ENCODE data around the gene MT1A.

MT1A gene

GRCh38 chr16:56679818-56680217 is 41.4 kb downstream of the MT1A start:
- Mint-ChIP-seq H3K36me3 (ENCODE audit: low read depth) (peaks cover 3% of the 10 kb centered on the region), H3K27ac (no peak overlapping the region), H3K27me3 (ENCODE audit: low read depth) (peaks cover 78% of the 10 kb centered on the region), H3K4me3 (no peak overlapping the region), H3K4me1 (peaks cover 24% of the 10 kb centered on the region), H3K9me3 (peaks cover 2% of the 10 kb centered on the region)
- TF ChIP-seq CTCF (IDR thresholded peaks at IDR 0.05; ENCODE audit: unreplicated experiment in 3 of 3): no peak

DNA sequence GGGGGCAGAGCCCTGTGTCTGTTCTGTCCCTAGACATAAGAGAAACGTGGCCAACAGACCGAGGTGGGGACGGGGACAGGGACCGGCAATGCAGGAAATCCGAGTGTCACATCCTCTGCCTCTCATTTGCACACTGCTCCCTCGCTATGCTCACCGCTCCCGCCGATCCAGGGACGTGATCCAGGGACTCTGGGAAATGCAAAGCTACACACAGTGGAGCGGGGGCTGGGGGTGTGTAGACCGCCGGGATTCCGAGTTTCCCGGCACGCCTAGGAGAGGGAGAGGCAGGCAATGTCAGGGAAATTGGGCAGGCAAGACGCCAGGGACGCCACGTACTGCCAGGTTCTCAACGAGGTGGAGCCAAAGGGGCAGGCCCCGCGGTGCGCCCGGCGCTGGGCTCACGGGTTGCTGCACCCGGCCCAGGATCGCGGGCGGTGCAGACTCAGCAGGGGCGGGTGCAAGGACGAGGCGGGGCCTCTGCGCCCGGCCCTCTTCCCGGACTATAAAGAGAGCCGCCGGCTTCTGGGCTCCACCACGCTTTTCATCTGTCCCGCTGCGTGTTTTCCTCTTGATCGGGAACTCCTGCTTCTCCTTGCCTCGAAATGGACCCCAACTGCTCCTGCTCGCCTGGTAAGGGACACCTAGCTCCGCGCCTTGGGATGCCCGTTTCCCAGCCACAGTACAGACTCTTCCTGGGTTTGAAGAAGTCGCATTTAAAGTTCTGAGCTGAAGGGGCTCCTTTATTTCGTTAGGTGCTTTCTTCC is 43.7 kb downstream of the MT1A start, which contains the start of gene MT1X:
MT1X (plus strand) TSS at position 532 of the 764 bp plus-strand sequence; CDS start at position 603, 71 bp downstream.
- H3K27ac Mint-ChIP-seq: peak within 1 kb of the TSS; percentile 66 to 92 (median 84)
- peak within 1 kb of the TSS; percentile 90 to 94 (median 92) for H3K4me3 Mint-ChIP-seq
- H3K27me3 Mint-ChIP-seq (ENCODE audit: low read depth): peaks cover 59% of the 10 kb centered on the region
- peaks cover 15% of the 10 kb centered on the region for H3K4me1 Mint-ChIP-seq
- TF ChIP-seq CTCF (IDR thresholded peaks at IDR 0.05; ENCODE audit: unreplicated experiment in 3 of 3): no peak
- H3K36me3 Mint-ChIP-seq (ENCODE audit: low read depth): peaks cover 7% of the 10 kb centered on the region
- H3K9me3 Mint-ChIP-seq: peaks cover 11% of the 10 kb centered on the region

- Mint-ChIP-seq H3K36me3 (ENCODE audit: low read depth) (peaks cover 7% of the 10 kb centered on the region), H3K27me3 (ENCODE audit: low read depth) (peaks cover 51% of the 10 kb centered on the region), H3K27ac (peak overlapping the region in 2 of 3 experiments; percentile 64 to 92), H3K9me3 (peaks cover 14% of the 10 kb centered on the region), H3K4me1 (peaks cover 15% of the 10 kb centered on the region), H3K4me3 (peak overlapping the region; percentile 90 to 94 (median 92))
- TF ChIP-seq CTCF (IDR thresholded peaks at IDR 0.05; ENCODE audit: unreplicated experiment in 3 of 3): no peak
Observed at GRCh38 chr16:56682703-56683397, 44.4 kb downstream of the MT1A start.

GRCh38 chr16:56683424-56684172 is 45.1 kb downstream of the MT1A start:
- peaks cover 15% of the 10 kb centered on the region for H3K4me1 Mint-ChIP-seq
- TF ChIP-seq CTCF (IDR thresholded peaks at IDR 0.05; ENCODE audit: unreplicated experiment in 3 of 3): no peak
- H3K27me3 Mint-ChIP-seq (ENCODE audit: low read depth): peaks cover 51% of the 10 kb centered on the region
- peaks cover 17% of the 10 kb centered on the region for H3K9me3 Mint-ChIP-seq
- H3K36me3 Mint-ChIP-seq (ENCODE audit: low read depth): peaks cover 9% of the 10 kb centered on the region
- no peak overlapping the region for H3K27ac Mint-ChIP-seq
- peak overlapping the region; percentile 90 to 94 (median 92) for H3K4me3 Mint-ChIP-seq

- TF ChIP-seq CTCF (IDR thresholded peaks at IDR 0.05; ENCODE audit: unreplicated experiment in 3 of 3): no peak
- Mint-ChIP-seq H3K4me3 (peak overlapping the region; percentile 90 to 94 (median 92)), H3K27ac (peak overlapping the region in 1 of 3 experiments; percentile 15), H3K36me3 (ENCODE audit: low read depth) (peaks cover 10% of the 10 kb centered on the region), H3K9me3 (peaks cover 17% of the 10 kb centered on the region), H3K4me1 (peaks cover 15% of the 10 kb centered on the region), H3K27me3 (ENCODE audit: low read depth) (peaks cover 48% of the 10 kb centered on the region)
Observed at GRCh38 chr16:56684256-56684925, 45.9 kb downstream of the MT1A start.

Measured in nephron (organoid).